Raji (cell line): ENCODE results near the gene RDH5.

Experiments used
- POLR2A ChIP-seq: IDR thresholded peaks from 2 replicates; pipeline ENCODE4 v1.6.1; 2011; ENCODE audit warnings: low read depth, low read length, control low read depth; ENCODE audit not compliant: insufficient read depth

Gene RDH5

DNA sequence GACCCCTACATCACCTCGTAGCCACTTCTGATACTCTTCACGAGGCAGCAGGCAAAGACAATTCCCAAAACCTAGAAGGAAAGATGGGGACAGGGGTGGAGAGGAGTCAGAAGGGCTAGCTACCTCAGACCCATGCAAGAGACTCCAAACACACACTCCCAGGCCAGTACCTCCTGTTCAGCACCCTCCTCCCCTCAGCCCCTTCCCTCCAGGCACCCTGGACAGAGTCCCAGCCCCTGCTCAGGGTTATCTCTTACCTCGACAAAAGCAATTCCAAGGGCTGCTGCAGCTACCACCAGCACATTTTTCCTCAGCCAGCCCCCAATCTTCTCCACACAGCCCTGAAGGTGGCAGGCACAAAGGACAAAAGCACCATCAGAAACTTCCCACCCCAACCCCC is 5.4 kb downstream of the RDH5 start:
- TF ChIP-seq POLR2A, result no peak

DNA sequence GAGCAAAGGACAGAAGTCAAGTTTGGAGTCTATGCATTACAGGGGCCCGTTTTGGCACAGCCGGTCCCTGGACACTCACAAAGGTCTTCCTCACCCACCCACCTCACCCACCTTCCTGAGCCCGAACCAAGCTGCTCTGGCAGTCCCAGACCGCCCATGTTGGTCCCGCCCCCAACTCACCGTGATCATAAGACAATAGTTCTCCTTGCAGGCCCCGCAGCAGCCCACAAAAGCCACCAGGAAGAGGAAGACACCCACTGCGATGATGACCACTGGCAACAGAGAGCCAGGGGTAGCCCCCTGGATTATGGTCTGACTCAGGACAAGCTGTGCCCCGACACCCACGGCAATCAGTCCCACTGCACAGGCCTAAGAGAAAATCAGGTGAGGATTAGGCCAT is 6.8 kb downstream of the RDH5 start:
- no peak for TF ChIP-seq POLR2A

DNA sequence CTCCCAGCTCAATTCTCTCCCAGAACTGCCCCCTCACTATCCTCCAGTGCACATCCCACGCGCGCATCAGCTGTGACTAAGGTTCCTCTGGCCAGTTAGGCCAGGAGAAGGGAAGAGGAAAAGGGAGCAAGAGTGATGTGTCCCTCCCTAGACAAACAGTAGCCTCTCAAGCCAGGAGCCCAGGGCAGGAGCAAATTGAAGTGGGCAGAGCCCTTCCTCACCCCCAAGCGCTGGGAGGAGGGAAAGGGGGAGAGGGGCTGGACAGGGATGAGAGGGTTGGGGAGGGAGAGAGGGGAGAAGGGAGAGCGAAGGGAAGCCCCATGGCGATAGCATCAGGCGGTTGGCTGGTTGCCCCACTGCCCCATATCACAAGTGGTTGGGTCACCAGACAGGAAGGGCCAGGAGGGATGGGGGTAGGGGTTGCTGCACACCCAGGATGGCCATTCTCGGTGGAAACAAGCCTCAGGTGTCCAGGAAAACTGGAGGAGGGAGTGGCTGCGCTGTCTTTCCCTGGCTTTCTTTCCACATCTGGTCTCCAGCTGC is 7.5 kb downstream of the RDH5 start:
- TF ChIP-seq POLR2A, result no peak

DNA sequence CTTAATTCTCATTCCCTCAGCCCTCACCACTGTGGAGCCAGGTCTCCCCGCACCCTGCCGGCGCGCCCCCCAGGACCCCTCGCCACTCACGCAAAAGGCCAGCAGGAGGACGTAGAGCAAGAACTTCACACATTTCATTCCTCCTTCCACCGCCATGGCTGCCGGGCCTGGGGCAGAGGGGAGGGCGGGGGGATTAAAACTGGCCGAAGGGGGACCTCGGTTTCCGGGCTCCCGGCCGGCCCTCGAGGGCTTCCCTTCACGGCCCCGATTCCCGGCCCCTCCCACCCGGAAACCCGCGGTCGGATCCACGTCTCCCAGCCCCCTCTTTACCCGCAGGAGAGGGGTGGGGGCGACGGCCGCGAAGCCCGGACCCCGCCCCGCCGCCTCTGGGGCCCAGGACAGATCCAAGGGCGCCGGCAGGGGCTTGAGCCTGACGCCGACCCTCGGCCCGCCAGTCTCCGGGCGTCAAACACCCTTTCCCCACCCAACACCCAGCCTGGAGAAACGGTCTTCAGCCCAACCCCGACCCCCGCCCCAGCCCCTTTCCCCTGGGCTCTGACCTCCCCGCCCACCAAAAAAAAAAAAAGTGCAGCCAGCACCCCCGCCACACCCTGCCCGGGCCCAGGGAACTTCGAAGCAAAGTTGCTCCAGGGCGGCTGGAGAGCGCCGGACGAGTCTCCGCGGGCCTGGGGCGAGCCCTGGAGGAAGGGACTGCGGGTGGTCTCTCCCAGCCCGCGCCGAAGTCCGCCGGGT is 8.2 kb downstream of the RDH5 start:
- no peak for TF ChIP-seq POLR2A

DNA sequence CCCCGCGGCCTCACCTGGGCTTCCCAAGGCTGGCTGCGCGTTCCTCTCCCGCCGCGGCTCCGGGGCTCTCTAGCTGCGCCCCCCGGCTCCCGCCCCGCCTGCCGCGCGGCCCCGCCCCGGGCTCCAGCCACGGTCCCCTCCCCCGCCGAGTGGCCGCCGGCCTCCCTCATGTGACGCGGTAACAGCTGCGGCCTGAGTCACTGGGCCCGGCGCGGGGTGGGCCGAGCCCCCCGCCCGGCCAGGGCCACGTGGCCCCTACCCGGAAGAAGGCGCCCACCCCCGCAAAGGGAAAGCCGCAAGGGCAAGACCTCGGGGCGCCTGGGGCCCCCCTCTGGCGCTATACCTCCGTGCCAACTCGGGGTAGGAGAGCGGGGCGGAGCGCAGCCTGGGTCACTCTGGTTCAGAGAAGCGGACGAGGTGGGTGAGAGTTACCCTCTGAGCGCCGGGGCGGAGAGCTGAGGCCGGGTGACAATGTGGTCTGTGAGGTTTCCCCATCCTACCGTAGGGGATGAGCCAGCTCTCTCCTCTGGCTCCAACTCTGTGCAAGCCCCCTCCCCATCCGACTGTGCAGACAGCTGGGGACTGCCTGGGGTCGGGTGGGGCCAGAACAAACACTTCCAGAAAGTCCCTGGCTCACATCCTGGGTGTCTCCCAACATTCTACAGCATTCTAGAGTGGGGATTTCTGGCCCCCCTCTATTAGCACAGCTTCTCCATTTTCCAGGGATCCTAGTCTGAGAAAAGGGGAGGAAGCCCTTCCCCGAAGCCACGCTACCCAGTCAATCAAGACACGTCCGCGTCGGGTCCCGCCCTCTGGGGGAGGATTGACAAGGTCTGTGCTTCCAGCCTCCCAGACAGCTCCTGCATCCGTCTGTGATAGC is 9.0 kb downstream of the RDH5 start, which contains the start of gene CD63:
Gene CD63, minus strand, starts transcription at position 71 of the 880 bp plus-strand sequence. CDS start 668 bp downstream, outside the sequence.
- TF ChIP-seq POLR2A, result peak; percentile 45

DNA sequence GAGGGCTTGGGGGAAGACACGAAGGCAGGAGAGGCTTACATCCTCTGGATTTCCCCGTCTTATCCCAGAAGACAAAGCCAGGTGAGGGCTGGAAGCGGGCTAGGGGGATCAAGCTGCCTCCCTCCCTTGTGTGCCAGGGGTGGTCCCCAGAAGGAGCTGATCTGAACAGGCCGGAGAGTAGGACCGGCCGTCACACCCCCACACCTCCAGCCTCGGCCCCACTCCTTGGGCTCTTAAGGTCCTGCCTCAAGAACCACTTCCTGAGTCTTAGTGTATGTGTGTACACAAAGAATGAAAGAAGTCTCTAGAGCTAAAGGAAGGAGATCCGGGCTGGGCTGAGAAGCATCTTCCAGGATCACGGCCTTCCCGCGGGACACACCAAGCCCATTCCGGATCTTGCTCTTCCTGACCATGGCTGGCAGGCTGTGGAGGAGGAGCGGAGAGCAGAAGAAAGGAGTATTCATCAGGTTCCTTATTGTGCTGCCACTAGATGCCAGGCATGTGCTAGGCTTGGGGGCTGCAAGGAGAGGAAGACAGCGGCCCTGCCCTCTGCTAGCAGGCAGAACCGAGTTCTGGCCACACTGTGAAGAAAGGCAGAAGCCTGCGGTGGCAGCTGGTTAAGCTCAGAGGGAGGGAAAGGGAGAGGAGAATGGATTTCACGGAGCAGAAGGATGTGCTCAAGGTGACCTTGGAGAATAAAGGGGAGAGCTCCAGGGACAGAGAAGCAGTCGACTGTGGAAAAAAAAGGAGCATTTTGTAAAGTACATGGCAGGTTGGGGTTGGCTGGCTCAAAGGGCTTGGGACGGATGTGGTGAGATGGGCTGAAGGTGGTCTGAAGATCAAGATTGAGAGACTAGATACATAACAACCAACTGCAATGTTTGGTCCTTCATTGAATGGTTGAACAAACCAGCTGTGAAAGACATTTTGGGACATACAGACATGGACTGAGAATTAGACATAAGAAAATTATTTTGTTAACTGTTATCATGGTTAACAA is 9.9 kb downstream of the RDH5 start:
- no peak for TF ChIP-seq POLR2A

DNA sequence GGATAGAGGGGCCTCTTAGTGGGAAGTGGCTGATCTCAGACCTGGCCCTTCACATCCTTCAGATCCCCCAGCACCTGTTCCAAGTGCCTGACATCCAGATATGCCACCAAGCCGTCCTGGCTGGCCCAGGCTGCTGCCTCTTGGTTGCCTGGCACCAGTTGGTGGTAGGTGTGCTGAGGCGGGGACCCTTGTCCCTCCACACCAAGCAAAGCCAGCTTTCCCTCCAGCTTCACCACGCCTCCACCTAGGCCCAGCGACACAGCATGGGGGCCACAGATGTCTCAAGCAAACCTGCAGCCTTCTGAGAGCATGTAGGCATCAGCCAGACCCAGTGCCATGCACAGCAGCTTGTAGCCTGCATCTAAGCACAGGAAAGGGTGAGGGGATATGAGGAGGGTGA is 12.1 kb downstream of the RDH5 start:
- TF ChIP-seq POLR2A, result no peak

DNA sequence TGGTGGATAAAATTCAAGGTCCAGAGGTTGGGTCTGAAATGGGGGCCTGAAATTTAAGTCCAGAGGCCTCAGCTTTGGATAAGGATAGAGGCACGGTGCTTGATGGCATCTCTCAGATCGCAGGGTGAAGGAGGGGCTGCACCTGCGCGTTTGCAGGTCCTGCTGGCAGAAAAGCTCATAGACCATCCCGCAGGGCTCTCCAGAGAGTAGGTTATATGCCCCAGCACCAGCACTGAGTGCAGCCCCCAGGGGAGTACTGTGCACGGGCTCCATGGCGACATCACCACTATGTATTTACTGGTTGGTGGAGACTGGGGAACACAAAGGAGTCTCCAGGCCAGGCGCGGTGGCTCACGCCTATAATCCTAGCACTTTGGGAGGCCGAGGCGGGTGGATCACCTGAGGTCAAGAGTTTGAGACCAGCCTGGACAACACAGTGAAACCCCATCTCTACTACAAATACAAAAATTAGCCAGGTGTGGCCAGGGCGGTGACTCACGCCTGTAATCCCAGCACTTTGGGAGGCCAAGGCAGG is 12.9 kb downstream of the RDH5 start:
- TF ChIP-seq POLR2A, result no peak

DNA sequence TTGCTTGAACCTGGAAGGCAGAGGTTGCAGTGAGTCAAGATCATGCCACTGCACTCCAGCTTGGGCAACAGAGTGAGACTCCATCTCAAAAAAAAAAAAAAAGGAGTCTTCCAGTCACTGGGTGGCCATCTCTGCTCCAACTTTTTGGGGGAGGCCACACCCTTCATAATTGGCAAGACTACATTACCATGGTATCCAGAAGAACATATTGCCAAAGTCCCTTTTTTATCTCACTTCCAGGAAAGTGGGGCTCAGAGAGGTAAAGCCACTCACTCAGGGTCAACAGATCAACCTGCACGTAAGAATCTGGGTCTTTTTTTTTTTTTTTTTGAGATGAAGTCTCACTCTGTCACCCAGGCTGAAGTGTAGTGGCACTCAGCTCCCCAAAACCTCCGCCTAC is 13.7 kb downstream of the RDH5 start:
- TF ChIP-seq POLR2A, result no peak

DNA sequence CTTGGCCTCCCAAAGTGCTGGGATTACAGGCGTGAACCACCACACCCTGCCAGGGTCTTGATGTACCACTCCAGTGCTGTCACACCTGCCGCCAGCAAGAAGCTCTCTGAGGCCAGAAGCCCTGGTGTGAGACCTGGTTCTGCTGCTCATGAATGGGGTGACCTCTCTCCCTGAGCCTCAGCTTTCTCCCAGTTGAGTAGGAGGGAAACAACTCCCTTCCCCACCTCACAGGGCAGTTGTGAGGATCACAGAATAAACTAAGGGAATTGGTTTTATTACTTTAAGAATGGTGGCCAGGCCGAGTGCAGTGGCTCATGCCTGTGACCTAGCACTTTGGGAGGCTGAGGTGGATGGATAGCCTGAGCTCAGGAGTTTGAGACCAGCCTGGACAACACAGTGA is 14.4 kb downstream of the RDH5 start:
- TF ChIP-seq POLR2A, result no peak

DNA sequence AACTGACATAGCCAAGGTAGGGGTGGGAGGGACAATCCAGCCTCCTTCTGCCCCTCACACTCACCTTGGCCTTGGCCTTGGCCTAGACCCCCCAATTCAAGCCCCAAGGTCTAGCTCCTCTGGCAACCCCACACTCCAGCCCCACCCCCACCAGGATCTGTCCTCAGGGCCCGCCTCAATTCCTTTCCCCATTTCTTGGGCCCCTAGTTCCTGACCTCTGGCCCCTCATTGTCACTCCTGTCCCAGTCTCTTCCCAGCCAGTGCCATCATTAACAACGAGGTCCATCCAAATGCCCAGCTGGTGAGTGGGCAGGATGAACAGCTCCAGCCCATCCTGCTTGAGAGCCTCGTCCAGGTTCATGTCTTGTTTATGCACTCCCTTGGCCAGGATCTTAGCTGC is 15.9 kb downstream of the RDH5 start:
- TF ChIP-seq POLR2A, result no peak

DNA sequence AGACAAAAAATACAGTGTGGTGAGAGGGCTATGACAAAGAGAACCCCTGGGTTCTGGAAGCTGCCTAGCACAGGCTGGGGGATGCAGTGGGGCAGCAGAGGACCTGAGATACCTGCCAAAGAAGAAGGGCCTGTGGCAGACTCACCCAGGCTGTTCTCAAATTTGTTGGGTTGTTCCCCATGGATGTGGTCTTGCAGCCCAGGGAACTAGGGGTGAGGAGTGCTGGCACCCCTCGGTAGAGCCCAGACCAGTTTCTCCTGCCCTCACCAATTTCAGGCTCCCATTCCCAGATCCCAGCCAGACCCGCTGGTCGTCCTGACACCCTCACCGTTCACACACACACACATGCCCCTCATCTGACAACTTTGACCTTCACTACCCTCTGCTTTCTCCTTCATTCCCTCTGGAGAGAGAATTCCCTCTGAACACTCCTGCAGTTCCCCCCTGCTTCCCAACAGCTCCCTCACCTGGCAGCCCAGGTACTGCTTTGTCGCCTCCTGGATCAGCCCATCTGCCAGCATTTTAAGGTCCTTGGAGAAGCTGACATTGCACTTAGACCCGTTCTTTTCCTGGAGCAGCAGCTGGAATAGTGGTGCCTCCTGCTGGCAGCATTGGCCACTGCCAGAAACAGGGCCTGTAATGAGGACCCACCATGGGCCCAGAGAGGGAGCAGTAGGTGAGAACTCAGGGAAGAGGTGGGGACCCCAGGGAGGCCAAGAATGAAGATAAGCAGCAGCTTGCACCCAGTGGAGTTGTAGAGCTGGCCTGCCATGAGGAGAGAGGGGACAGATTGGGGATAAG is 16.8 kb downstream of the RDH5 start:
- TF ChIP-seq POLR2A, result no peak

DNA sequence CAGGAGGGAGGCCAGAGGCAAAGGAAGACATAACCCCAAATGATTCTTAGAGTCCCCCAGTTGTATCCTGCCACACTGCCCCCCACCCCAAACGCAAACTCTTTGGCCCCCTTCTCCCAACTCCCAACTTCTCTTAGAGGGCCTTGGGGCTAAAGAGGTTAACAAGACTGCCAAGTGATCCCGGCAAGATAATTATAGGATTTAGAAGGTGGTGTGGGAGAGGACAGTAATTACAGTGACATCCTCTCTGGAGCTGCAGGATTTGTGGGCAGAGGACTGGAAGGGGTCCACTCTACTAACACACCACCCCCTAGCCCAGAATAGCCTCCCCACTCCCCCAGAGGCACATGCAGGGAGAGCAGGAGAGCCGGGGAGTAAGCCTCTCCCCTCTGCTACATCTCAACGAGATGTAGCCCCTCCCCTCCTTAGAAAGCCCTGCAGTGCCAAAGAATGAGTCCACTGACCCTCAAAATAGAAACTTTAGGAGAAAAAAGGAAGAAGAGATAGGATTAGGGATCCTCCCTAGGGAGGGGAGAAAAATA is 17.5 kb downstream of the RDH5 start:
- TF ChIP-seq POLR2A, result no peak
